Measurements from ENCODE around the gene C6orf15.

The C6orf15 gene

GRCh38 chr6:31112478-31112877 lies at the start of gene C6orf15:
C6orf15 (minus strand) TSS chr6:31112575; CDS start chr6:31112555, 20 bp downstream.
- Mint-ChIP-seq H3K4me3 (no peak within 1 kb of the TSS), H3K36me3 (ENCODE audit: low read depth) (no peaks in the 10 kb centered on the region), H3K27ac (no peak within 1 kb of the TSS), H3K27me3 (ENCODE audit: low read depth, poor library complexity) (peaks cover 34% of the 10 kb centered on the region), H3K4me1 (peaks cover 39% of the 10 kb centered on the region), H3K9me3 (no peaks in the 10 kb centered on the region)
- TF ChIP-seq CTCF (IDR thresholded peaks at IDR 0.05) = no peak
- DNase-seq = no peak

- Mint-ChIP-seq H3K9me3 (no peaks in the 10 kb centered on the region), H3K27ac (no peak overlapping the region), H3K27me3 (ENCODE audit: low read depth, poor library complexity) (peaks cover 15% of the 10 kb centered on the region), H3K36me3 (ENCODE audit: low read depth) (peaks cover 1% of the 10 kb centered on the region), H3K4me3 (no peak overlapping the region), H3K4me1 (peaks cover 43% of the 10 kb centered on the region)
- DNase-seq = no peak
- TF ChIP-seq CTCF (IDR thresholded peaks at IDR 0.05) = no peak
Measured at GRCh38 chr6:31161216-31162126, 49.1 kb upstream of the C6orf15 start.

GRCh38 chr6:31158863-31159855 lies 46.8 kb upstream of the C6orf15 start:
- Mint-ChIP-seq H3K27me3 (ENCODE audit: low read depth, poor library complexity) (peaks cover 4% of the 10 kb centered on the region), H3K9me3 (no peaks in the 10 kb centered on the region), H3K36me3 (ENCODE audit: low read depth) (peaks cover 21% of the 10 kb centered on the region), H3K4me1 (peaks cover 58% of the 10 kb centered on the region), H3K4me3 (peak overlapping the region; percentile 96), H3K27ac (no peak overlapping the region)
- no peak for TF ChIP-seq CTCF (IDR thresholded peaks at IDR 0.05)
- DNase-seq = peak; percentile 37

- Mint-ChIP-seq H3K4me3 (peak within 1 kb of the TSS; percentile 96), H3K27me3 (ENCODE audit: low read depth, poor library complexity) (peaks cover 4% of the 10 kb centered on the region), H3K9me3 (no peaks in the 10 kb centered on the region), H3K4me1 (peaks cover 62% of the 10 kb centered on the region), H3K36me3 (ENCODE audit: low read depth) (peaks cover 26% of the 10 kb centered on the region), H3K27ac (peak within 1 kb of the TSS; percentile 63)
- no peak for TF ChIP-seq CTCF (IDR thresholded peaks at IDR 0.05)
- peak; percentile 99 for DNase-seq
Measured at GRCh38 chr6:31158140-31158862, 45.9 kb upstream of the C6orf15 start, which contains the start of gene TCF19. TCF19 (plus strand) TSS chr6:31158589; CDS start chr6:31159470, 881 bp downstream.

GRCh38 chr6:31157513-31158139 lies 45.3 kb upstream of the C6orf15 start, which contains the start of gene CCHCR1:
CCHCR1 (minus strand) TSS chr6:31157802; CDS start chr6:31157600, 202 bp downstream.
- peaks cover 69% of the 10 kb centered on the region for H3K4me1 Mint-ChIP-seq
- H3K36me3 Mint-ChIP-seq (ENCODE audit: low read depth) = peaks cover 26% of the 10 kb centered on the region
- H3K27ac Mint-ChIP-seq = peak within 1 kb of the TSS; percentile 63
- H3K27me3 Mint-ChIP-seq (ENCODE audit: low read depth, poor library complexity) = peaks cover 4% of the 10 kb centered on the region
- no peak for TF ChIP-seq CTCF (IDR thresholded peaks at IDR 0.05)
- no peaks in the 10 kb centered on the region for H3K9me3 Mint-ChIP-seq
- peak within 1 kb of the TSS; percentile 96 for H3K4me3 Mint-ChIP-seq
- peak; percentile 18 for DNase-seq
